ENCODE measurements around the gene SNX24.

The SNX24 gene

DNA sequence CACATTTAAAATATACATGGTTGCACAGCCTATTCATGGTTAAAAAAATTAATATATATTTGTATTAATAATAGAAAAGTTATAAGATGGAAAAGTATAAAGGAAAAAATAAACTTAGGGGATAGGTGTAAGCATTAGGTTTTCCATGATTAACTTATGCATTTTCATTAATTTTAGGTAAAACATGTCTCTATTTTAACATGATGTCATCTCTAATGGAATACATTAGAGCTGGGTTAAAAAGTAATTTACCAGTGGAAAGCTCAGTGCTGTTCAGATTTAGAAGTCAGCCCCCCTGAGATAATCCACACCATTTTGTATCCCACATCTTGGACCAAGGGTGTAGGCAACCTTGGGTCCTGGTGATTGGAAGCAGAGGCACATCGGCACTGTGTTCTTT is 49.7 kb downstream of the SNX24 start:
- DNase-seq (ENCODE audit: low read depth): no peak
- no peak overlapping the region for H3K4me3 ChIP-seq (ENCODE audit: low read depth, low read length)
- TF ChIP-seq, protein P1, sequence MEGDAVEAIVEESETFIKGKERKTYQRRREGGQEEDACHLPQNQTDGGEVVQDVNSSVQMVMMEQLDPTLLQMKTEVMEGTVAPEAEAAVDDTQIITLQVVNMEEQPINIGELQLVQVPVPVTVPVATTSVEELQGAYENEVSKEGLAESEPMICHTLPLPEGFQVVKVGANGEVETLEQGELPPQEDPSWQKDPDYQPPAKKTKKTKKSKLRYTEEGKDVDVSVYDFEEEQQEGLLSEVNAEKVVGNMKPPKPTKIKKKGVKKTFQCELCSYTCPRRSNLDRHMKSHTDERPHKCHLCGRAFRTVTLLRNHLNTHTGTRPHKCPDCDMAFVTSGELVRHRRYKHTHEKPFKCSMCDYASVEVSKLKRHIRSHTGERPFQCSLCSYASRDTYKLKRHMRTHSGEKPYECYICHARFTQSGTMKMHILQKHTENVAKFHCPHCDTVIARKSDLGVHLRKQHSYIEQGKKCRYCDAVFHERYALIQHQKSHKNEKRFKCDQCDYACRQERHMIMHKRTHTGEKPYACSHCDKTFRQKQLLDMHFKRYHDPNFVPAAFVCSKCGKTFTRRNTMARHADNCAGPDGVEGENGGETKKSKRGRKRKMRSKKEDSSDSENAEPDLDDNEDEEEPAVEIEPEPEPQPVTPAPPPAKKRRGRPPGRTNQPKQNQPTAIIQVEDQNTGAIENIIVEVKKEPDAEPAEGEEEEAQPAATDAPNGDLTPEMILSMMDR (IDR thresholded peaks at IDR 0.05; ENCODE audit: low read depth, low read length, missing control alignments): no peak
- in situ Hi-C loops (cut with HindIII; ENCODE audit: low sequenced_read_pairs): no loop called here

DNA sequence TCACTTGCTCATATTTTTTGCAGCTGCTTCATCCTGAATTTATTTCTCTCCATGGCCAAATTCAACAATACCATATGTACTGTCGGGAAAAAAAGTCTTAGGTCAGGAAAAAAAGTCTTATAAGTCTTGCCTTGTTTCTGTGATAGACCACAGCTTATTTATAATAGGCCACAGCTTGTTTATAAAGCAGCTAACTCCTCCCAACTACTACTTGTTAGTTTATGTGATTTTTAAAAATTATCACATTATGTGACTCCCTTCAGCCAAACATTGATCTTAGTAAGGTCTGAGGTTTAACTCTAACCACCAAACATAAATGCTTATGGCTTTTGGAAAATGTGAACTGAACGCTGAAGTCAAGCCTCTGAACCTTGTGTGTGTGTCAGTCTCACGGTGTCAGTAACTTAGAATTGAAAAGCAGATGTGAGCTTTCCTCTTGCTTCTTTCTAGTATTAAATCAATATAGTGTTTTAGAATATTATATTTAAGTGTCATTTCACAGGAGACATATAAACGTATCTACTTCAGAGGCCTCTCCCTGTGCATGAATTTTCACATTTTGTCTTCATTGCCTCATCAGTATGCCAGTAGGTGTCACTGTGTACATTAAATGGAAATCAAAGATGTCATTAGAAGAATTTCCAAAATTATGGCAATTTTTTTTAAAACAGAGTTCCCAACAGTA is 51.3 kb downstream of the SNX24 start:
- in situ Hi-C loops (cut with HindIII; ENCODE audit: low sequenced_read_pairs): no loop called here
- TF ChIP-seq, protein P1 (IDR thresholded peaks at IDR 0.05; ENCODE audit: low read depth, low read length, missing control alignments): peak; percentile 50
- DNase-seq (ENCODE audit: low read depth): peak; percentile 27
- H3K4me3 ChIP-seq (ENCODE audit: low read depth, low read length): no peak overlapping the region

DNA sequence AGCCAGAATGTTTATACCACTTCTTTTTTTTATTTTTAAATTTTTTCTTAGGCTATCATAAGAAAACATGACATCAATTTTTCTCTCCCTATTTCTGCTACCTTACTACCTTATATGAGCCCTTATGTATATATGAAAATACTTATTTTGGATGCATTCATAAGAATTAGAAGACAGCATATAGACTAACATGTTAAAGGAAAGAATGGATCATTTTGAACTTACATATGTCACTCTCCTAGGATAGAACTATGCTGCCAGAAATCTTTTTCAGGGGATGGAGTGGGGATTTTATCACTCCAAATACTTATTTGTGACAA is 51.8 kb downstream of the SNX24 start:
- TF ChIP-seq, protein P1 (IDR thresholded peaks at IDR 0.05; ENCODE audit: low read depth, low read length, missing control alignments): no peak
- no peak overlapping the region for H3K4me3 ChIP-seq (ENCODE audit: low read depth, low read length)
- DNase-seq (ENCODE audit: low read depth): no peak
- in situ Hi-C loops (cut with HindIII; ENCODE audit: low sequenced_read_pairs): no loop called here

DNA sequence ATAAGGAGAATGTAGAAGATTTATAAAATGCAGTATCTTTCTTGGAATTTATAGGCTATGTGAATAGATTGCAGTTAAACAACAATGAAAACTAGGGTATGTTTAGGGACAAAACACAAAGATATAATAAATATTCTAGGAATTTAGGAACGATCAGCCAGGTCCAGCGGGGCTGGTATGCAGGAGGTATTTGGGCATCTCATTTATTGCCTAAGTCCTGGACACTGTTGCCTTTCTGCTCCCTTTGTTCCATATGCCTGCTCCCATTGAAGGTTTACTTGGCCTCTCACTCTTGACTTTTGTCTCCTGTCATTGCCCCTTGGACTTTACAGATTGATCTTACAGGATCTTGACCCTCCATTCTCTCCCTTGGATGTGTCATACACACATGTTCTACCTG is 55.9 kb downstream of the SNX24 start:
- in situ Hi-C loops (cut with HindIII; ENCODE audit: low sequenced_read_pairs): no loop called here
- TF ChIP-seq, protein P1 (IDR thresholded peaks at IDR 0.05; ENCODE audit: low read depth, low read length, missing control alignments): no peak
- no peak for DNase-seq (ENCODE audit: low read depth)

DNA sequence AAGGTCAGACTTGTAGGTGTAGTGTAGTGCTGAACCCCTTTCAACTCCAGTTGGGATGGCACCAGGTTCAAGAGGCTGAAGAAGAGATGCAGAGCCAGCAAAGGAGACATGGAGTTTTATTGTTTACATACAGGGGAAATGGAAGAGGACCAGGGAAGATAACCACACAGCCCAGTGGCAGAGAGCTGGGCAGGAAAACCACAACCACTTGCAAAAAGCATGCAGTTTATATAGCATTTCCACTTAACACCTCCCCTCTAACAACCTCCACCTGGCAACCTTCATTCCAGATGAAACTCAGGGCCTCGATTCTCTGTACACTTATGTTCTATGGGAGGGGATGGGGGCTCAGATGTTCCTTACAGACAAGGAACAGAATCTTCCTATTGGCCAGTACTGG is 56.9 kb downstream of the SNX24 start:
- in situ Hi-C loops (cut with HindIII; ENCODE audit: low sequenced_read_pairs): no loop called here
- no peak overlapping the region for H3K4me3 ChIP-seq (ENCODE audit: low read depth, low read length)
- no peak for DNase-seq (ENCODE audit: low read depth)
- TF ChIP-seq, protein P1 (IDR thresholded peaks at IDR 0.05; ENCODE audit: low read depth, low read length, missing control alignments): no peak

More for the DNA sequence above, 55.9 kb downstream of the SNX24 start:
- H3K4me3 ChIP-seq (ENCODE audit: low read depth, low read length): no peak overlapping the region

DNA sequence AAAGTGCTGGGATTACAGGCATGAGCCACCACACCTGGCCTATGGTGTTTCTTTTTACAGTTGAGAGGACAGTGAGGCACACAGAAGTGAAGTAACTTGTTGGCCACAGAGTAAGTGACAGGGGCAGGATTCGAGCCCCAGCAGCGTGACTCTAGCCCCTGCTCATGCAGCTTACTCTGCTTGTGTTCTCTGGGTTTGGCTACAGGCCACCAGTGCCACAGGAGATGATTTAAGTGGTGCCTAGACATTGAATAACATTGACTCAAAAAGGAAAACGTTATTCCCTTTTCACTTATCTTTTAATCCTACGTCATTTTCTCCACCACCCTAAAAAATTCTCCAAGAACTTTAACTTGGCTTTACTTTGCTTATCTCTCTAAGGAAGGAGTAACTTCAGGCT is 61.4 kb downstream of the SNX24 start:
- no peak overlapping the region for H3K4me3 ChIP-seq (ENCODE audit: low read depth, low read length)
- TF ChIP-seq, protein P1 (IDR thresholded peaks at IDR 0.05; ENCODE audit: low read depth, low read length, missing control alignments): no peak
- in situ Hi-C loops (cut with HindIII; ENCODE audit: low sequenced_read_pairs): no loop called here
- DNase-seq (ENCODE audit: low read depth): peak; percentile 13

Data from astrocyte of the cerebellum (primary cell).